Activated CD8-positive, alpha-beta memory T cell treated with anti-CD3 and anti-CD28 coated beads, Interleukin-2, amount 50 U/mL, for 24 hours (primary cell): ENCODE data around the gene PLCB4.

Source experiments
- DNase-seq: peaks from one replicate; pipeline ENCODE4 v3.0.0-alpha.2; 2020; ENCODE audit errors: extremely low read depth

The PLCB4 gene

DNA sequence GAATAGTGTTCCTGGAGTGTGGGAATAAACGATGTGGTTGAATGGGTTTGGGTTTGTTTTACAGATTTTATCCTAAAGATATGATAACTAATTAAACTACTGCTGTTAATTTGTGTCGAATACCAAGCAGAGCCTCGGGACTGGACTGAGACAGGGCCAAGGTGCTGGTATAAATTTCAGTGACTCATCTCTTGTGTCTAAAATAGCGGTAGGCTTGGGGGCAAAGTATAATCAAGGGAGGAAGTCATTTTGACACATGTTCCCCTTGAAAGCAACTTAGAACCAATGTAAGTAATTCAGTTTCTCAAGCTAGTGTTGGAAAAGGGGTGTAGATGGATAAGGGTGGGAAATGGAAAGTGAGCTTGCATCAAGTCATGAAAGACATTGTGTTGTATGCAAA is 108.4 kb downstream of the PLCB4 start:
- DNase-seq, result no peak

DNA sequence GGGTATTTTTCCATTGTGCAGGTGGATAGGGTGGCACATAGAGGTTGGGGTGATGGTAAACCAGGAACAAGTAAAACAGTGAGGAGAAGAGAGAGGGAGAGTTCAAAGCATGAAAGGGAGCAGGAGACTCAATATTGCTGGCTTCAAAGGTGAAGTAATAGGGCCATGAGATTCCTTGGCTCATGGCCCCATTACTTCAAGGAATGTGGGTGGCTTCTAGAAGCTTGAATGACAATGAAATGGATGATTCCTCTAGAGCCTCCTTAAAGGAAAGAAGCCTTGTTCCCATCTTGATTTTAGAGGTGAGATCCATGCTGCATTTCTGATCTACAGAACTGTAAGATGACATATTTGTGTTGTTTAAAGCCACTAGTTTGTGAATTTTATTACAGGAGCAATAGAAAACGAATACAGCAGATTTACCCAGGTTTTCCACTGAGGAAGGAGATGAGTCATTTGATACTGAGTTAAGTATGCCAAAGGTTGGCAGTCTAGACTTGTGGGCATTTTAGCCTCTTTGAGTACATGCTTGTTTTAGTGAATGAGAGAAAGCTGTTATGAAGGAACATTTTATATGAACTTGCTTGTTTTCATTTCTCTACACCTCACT is 110.4 kb downstream of the PLCB4 start:
- DNase-seq, result no peak

DNA sequence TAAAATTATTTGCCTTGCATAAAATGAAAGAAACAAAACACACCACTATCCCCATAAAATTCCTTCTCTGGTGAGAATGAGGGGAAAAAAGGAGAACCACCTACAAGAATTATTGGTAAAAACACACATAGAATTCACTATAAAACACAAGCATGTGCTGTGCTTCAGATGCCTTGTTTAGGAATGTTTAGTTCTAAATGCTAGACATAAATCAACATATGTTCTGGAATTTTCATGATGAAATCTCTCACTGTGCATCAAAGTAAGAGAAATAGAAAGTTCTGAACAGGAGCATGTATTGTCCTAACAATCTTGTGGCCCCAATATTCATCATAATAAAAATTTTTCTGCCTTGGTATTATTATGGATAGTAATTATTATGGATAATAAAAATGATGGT is 111.0 kb downstream of the PLCB4 start:
- DNase-seq, result no peak

DNA sequence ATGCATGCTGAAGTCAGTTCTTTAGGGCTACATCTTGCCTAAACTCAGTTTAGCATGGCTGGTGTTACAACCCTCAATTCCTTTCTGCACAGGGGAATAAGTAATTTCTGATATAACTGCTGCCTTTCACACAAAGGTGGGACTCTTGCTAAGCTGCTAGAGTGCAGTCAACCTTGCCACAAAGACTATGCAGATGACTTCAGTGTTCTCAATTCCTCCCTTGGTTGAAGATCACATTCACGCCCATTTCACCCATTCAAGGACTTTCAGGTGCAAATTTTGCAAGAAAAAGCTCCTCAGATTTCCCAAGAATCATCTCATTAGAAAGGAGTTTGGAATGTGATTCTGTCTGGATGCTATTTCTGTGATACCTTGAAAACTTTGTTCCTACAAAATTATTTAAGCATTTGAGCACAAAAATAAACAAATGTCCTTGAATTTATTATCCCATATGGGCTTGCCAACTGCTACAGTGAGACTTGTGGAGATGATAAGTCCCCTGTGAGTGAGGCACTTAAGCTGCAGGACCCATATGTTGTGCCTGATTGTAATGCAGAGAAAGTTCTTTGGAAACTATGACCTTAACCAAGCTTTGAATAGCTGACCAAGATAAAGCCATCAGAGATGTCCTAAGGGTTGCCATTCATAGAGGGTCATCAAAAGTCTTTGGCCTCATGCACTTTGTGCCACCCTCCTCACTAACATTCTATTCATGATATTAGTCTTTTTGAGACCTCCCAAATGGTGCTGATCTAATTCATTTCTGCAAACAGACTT is 111.8 kb downstream of the PLCB4 start:
- DNase-seq, result no peak

DNA sequence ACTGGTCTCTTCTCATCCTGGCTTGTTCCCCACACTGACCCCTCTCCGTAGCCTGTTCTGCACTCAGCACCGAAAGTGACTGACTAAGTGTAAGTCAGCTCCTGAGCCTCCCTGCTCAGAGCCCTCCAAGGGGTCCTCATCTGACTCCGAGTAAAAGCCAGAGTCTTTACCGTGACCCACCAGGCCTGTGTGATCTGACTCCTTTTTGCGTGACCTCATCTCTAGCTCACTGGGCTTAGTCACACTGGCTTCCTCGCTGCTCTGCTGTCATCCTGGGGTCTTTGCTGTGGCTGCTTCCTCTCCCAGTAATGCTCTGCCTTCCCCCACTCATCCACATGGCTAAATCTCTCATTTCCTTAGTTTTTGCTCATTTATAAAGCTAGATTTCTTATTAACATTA is 116.6 kb downstream of the PLCB4 start:
- no peak for DNase-seq

DNA sequence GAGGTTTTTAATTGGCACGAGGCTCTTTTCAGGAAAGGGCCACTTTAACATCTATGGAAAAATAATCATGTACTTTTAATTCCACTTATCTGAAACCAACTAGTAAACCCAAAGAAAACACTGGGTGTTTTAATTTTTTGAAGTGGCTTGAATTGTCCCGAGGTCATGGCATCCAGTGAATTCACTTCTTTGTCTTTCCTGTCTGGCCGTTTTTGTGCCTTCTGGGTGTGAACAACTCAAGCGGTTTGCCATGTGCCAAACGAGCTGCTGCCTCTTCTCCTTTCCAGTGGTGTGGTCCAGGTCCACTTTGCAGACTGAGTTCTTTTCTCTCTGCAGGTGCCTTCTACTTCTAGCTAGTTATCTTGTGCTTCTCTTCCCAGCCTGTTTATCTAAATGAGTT is 117.5 kb downstream of the PLCB4 start:
- DNase-seq, result no peak

DNA sequence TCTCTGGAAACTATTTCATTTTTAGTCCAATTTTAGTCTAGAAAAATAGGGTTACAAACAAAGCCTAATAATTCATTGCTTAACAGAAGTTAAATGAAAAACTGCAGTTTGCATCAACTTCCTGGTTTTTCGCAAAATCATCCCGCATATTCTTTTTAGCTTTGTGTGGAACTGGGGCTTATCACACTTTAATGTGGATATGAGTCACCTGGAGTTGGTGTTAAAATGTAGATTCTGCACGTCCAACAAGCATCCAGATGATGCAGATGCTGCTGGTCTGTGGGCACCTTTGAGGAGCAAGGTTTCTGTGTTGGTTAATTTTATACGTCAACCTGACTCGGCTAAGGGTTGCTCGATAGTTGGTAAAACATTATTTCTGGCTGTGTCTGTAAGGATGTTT is 126.1 kb downstream of the PLCB4 start:
- no peak for DNase-seq

DNA sequence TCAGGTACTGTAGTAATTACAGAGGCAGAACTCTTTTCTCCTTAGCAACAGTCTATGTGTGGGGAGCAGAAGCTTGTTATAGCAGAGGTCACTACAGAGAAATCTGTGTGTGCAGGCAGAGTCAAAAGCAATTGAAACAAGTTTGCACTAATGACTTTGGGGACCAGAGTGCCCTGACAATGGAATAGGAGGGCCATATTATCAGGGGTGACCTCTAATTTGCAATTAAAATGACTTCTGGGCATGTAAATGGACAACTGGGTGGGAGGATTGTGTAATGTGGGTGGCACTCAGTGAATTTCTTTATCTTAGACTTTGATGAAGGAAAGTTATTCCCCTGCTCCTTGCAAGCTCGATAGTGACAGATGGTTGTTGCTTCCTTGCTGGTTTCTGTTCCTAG is 127.2 kb downstream of the PLCB4 start:
- DNase-seq, result no peak

DNA sequence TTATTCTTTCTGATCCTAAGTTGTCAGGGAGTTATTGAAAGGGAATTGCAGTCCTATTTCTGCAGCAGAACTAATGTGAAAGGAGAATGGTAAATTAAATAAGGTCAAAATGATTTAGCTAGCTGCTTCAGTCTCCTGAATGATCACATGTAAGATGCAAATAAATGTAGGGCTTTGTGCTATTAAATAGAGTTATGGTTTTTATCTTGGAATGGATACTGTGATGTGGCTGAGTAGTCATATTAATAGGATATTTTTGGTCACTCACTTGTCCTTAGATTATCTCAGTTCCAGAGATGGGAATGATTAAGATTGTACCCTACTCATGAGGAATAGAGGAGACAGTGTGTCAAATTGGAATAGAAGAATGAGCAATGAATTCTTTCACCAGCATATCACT is 129.6 kb downstream of the PLCB4 start:
- no peak for DNase-seq

DNA sequence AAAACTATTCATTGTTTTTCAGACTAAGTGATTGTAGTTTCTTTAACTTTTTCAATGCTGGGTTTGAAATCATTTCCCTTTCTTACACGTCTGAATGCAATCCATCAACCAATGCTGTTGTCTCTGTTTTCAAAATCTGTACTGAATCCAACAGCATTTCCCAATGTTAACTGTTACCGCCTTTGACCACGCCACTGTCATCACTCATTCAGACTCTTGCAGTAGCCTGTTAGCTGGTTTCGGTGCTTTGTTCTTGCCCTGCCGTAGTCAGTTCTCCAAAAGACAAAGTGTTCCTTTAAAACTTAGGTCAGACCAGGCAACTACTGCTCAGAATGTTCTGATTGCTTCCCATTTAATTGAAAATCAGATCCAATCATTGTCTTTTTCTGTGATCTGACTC is 131.3 kb downstream of the PLCB4 start:
- DNase-seq, result no peak

DNA sequence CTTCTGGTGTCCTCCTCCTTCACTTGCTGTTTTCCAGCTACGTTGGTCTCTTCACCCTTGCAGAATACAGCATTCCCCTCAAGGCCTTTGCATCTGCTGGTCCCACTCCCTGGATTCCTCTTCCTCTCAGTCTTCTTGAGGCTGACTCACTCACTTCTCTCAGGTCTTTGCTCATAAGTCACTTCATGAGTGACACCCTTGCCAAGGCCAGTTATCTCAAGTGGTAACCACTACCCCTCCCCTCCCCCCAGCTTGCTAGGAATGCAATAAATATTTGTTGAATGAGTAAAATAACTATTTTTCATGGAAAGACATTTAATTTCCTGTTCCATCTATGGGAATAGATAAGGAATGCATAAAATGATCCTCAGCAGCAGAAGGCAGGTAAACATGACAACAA is 131.7 kb downstream of the PLCB4 start:
- no peak for DNase-seq

DNA sequence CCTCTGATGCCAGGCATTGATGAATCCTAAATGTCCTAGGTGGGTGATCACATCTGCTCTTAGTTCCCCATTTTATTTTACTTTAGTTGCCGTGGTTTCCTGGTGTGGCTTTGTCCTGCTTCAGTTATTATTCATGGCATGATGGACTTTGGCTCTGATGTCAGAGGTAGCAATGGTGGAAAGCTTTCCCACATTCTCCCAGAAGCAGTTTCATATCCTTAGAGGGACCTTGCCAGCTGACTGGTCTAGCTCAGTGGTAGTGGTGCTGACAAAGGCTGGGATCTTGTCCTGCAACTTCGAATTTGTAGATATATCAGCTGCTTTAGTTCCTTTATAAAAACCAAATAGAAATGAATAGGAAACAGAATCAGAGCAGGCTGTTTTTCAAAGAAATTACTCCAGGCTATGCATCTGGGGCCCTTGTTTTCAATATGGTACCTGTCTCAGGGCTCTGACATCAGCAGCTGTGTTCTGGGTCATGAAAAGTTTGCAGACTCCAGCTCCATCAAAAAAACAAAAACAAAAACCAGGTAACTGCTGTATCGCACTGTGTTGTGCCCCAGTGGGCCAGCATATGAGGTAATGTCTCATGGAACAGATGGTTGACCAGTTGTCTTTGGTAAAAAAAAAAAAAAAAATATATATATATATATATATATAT is 133.7 kb downstream of the PLCB4 start:
- DNase-seq, result no peak

DNA sequence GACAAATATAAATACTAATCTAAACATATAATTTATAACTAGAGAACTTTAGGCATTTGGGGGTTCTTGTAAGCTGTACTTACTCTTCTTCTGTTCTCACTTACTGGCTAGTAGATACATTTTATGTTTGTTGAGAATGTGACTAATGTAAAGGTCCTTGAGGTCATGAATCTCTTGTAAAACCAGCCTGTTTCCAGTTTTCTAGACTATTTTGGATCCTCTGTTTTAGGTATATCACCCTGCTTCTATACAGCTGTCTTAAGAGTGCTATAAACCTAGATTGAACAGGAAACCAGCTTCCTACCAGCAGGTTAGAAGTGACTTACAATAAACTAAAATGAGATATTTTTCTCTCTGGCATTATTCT is 134.2 kb downstream of the PLCB4 start:
- no peak for DNase-seq

DNA sequence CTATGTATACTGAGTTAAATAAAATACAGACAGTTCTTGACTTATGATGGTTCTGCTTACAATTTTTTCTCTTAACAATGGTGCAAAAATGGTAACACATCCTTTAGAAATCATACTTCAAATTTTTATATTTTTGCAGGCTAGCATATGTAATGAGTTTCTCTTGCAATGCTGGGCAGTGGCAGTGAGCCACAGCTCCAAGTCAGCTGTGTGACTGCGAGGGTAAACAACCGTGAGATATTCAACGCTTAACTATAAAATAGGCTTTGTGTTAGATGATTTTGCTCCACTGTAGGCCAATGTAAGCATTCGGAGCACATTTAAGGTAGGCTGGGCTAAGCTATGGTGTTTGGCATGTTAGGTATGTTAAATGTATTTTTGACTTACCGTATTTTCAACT is 136.1 kb downstream of the PLCB4 start:
- DNase-seq, result no peak

DNA sequence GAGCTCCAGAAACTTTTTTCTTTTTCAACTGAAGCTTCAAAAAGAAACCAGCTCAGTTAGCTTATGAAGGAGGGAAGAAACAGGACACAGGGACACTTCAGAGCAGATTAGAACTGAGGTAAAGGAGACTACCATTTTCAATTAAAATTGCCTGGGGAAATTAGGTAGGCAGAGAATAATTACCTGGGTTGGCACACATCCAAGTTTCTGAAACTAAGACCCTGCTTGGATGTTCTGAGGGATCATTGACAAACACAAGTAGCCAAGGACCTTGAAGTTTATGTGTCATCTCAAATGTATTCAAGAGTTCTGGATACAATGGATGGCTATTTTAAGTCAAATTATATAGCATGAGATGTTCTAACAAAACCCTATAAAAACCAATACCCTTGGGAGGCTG is 137.6 kb downstream of the PLCB4 start:
- DNase-seq, result no peak

DNA sequence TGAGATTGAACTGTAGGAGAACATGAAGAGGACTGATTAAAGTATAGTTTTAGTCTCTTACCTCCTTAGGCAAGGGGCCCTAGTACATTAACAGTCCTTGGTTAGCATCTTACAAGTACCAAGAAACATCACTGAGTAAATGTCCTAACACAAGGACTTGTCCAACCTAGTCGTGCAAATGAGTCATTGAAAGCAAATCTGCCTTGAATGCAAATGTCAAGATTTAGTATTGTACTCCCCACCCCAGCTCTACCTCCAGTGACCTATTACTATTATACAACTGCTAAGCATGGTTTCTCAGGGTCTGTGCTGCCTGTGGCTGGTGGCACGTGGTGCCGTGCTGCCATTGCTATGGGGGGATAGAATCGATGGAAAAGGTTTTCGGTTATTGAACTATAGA is 138.4 kb downstream of the PLCB4 start:
- DNase-seq, result no peak

DNA sequence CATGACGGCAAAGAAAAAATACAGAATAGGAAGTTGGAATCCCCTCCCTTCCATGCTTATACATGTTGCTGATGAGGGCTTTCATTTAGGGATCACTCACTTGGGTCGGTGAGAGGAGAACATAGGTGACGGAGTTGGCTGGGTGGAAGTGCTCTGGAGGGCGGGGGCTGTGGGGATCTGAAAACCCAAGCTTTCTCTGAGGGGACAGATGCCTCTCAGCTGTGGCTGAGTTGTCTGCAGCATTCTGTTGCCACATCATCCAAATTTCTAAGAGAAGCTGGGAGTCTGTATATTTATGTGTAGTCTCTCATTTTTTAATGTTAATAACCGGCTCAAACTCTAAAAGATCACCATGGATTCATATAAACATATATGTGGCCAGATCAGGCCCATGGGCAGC is 141.5 kb downstream of the PLCB4 start:
- no peak for DNase-seq

DNA sequence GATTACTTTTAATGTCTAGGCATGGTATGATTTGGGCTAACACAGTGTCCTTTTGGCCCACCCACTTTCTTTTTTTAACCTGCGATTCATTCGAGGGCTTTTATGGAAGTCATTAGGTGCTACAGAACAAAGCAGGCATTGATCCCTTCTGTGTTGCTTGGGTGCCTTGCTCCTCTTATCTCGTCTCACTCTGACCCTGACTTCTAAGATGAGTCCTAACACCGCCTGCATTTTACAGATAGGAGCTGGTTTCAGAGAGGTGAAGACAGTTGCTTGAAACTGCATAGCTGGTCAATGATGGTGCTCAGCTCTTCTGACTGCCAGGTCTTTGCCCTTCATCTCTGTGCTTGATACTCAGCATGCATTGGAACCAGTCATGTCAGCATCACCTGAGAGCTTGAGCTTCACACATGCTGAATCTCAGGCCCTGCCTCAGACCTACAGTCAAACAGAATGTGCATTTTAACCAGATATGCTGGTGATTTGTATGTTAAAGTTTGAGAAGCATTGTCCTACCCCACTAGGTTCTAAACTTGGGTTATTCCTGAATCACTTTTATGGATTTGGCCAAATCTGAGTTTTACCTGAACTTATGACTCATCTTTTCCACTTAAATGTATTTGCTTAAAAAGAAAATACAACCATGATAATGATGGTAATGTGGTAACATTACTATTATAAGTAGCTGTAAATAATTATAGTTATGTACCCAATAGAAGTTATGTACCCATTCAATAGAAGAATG is 142.3 kb downstream of the PLCB4 start:
- DNase-seq, result no peak

DNA sequence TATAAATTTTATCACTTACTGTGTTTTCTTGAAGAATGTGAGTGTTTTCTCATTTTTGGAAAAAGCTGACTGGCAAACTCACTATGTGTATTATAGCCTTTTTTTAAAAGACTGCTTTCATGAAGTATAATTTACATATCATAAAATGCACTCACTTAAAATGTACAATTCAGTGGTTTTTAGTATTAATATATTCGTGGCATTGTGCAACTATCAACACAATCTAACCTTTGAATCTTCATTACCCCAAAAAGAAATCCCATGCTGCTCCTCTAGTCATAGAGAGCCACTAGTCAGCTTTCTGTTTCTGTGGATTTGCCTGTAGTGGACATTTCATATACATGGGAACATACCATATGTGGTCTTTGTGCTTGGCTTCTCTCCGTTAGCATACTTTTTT is 143.8 kb downstream of the PLCB4 start:
- DNase-seq, result no peak

DNA sequence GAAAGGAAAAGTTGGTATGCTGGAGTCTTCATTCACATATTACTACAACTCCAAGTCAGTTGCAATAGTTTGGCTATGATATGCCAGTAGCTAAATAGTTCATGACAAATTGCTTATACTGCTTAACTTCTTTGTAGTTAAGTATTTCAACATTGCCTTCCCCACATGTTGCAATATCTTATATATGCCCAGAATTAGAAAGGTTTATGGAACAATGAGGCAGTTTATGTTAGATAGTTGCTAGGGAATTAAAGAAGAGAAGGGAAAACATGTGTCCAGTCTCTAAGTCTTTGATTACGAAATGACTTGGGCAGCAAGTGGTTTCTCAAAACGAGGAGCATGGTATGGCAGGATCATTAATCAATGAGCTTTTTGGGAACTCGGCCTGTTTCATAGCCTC is 145.8 kb downstream of the PLCB4 start:
- DNase-seq, result no peak

DNA sequence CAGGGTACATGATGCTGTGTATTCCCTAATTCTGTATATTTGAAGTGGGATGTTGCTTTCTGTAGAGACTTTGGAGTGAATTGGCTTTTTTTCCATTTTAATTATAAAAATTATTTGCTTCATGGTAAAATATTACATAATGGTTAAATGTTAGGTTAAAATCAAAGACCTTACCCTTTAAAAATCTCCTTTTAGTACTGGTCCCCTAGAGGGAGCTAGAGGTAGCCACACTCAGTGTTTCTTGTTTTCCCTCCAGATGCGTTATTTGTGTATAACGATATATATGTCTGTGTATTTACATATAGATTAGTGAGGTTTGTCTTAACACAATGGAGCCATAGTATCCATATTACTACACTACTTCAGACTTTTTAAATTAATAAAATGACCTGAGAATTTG is 146.7 kb downstream of the PLCB4 start:
- DNase-seq, result no peak

DNA sequence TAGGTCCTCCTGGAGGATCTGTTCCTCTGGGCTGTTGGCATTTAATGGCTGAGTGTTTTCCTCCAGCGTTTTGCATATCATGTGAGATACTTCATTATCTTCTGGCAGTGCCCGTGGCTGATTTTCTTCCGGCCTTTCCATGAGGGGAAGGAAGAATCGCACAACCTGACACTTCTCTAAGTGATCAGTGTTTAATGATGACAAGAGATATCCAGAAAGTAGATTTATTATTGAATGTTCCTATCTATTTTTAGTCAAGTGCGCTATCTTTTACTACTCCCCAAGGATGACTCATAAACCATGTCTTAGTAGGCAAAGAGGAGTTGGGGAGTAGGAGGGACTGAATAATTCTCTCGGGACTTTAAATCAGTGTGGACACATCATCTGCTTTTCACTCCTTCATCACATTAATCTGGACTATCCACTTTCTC is 149.7 kb downstream of the PLCB4 start:
- DNase-seq, result no peak
